Measurements from ENCODE around the gene CCND2. TPM values are rescaled to one million over a fixed set of nuclear protein-coding genes. Genes with fewer than 3 reads are reported as not detected.

CCND2 gene
- total and polyA plus RNA-seq, 5 experiments from 2014 or later: 69.3 to 94.1 (median 89.3) TPM

DNA sequence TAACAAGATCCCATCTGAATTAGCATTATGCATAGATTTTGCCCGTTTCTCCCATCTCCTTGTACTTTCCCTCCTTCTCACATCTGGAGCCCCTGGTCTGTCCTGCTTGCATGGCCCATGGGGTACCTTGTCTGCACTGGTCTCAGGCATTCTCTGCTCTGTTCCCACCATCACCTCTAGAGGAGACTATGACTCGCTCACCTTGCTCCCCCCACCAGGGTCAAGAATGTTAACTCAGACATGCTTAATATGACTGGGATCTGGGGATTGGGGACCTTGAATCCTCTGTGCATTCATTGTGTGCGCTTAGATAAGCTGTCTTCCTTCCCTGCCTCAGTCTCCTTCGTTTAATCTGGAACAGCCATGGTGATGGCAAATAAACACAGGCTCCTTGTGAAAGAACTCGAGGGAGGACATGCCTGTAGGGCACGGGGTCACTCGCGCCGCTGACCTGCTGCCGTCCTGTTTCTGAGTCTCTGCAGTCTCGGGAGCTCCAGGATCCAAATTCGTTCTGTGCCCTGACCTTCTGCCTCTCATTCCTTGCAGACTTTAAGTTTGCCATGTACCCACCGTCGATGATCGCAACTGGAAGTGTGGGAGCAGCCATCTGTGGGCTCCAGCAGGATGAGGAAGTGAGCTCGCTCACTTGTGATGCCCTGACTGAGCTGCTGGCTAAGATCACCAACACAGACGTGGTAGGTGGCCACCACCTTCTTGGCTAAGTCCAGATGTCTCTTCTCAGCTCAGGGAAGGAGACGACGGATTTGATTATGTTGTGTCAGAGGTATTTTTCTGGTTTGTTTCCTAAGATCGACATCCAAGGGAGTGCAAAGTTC lies 15.0 kb downstream of the CCND2 start:
- H3K27me3 Mint-ChIP-seq: no peaks in the 10 kb centered on the region
- peaks cover 62 to 92% (median 91%) of the 10 kb centered on the region in 4 donors for H3K4me1 Mint-ChIP-seq
- peak overlapping the region in 4 of 10 donors; percentile 0 to 72 (median 38) for H3K4me3 Mint-ChIP-seq
- H3K27ac Mint-ChIP-seq: peak overlapping the region; percentile 64 to 95 (median 88)
- peaks cover 0 to 99% (median 12%) of the 10 kb centered on the region in 3 donors for H3K36me3 Mint-ChIP-seq
- no peak for ATAC-seq
- H3K9me3 Mint-ChIP-seq: no peaks in the 10 kb centered on the region
- no peak for DNase-seq
- POLR2A ChIA-PET: interaction anchor here (1.0 to 1.6 kb wide), 2 partner anchors 14 to 19 kb away, joined by 3 to 4 read pairs; no protein-coding TSS in a partner anchor

DNA sequence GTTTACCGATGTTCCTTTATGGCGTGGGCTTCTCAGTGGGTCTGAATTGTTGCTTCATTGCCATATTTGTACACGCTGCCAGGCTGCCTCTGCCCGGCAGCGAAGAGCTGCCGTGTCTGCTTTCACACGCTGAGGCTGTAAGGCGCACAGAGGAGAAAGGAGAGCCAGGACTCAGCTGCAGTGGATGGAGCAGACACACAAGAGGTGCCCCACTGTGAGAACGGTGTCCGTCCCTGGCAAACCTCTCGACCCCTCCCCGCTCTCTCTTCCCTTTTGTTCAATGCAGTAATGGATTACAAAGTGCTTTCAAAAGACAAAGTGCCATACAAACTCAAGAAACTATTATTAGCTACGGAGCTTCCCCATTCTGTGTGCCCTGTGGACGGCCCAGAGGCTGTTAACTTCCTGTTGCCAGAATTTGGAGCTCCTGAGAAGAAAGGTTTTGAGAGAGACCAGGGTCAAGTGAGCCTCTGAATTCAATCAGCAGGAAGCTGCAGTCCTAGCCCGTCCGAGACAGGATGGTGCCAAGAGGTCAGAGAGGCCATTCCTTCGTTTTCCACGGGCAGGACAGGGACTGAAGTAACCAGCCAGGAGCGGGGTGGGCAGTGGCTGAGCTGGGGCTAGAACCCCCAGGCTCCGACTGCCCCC lies 15.8 kb downstream of the CCND2 start:
- peaks cover 0 to 96% (median 14%) of the 10 kb centered on the region in 3 donors for H3K36me3 Mint-ChIP-seq
- H3K4me3 Mint-ChIP-seq: peak overlapping the region in 1 of 10 donors; percentile 43
- H3K4me1 Mint-ChIP-seq: peaks cover 62 to 93% (median 92%) of the 10 kb centered on the region in 4 donors
- H3K27me3 Mint-ChIP-seq: no peaks in the 10 kb centered on the region
- no peak for ATAC-seq
- POLR2A ChIA-PET: interaction anchor here (0.6 to 1.6 kb wide), 4 partner anchors 15 to 403 kb away, joined by 3 to 4 read pairs (median 3); no protein-coding TSS in a partner anchor
- peak overlapping the region in 8 of 10 donors; percentile 36 to 95 (median 80) for H3K27ac Mint-ChIP-seq
- no peak for DNase-seq
- H3K9me3 Mint-ChIP-seq: no peaks in the 10 kb centered on the region

GRCh38 chr12:4289998-4290790 lies 16.6 kb downstream of the CCND2 start:
- peak overlapping the region in 9 of 10 donors; percentile 37 to 92 (median 72) for H3K27ac Mint-ChIP-seq
- ATAC-seq (no peak), DNase-seq (no peak)
- no peaks in the 10 kb centered on the region for H3K27me3 Mint-ChIP-seq
- H3K9me3 Mint-ChIP-seq: no peaks in the 10 kb centered on the region
- peaks cover 67 to 96% (median 95%) of the 10 kb centered on the region in 4 donors for H3K4me1 Mint-ChIP-seq
- POLR2A ChIA-PET: interaction anchor here (1.0 to 1.6 kb wide), 2 partner anchors 21 to 32 kb away, joined by 3 to 4 read pairs; no protein-coding TSS in a partner anchor
- peaks cover 0 to 96% (median 17%) of the 10 kb centered on the region in 3 donors for H3K36me3 Mint-ChIP-seq
- peak overlapping the region in 1 of 10 donors; percentile 2 for H3K4me3 Mint-ChIP-seq

DNA sequence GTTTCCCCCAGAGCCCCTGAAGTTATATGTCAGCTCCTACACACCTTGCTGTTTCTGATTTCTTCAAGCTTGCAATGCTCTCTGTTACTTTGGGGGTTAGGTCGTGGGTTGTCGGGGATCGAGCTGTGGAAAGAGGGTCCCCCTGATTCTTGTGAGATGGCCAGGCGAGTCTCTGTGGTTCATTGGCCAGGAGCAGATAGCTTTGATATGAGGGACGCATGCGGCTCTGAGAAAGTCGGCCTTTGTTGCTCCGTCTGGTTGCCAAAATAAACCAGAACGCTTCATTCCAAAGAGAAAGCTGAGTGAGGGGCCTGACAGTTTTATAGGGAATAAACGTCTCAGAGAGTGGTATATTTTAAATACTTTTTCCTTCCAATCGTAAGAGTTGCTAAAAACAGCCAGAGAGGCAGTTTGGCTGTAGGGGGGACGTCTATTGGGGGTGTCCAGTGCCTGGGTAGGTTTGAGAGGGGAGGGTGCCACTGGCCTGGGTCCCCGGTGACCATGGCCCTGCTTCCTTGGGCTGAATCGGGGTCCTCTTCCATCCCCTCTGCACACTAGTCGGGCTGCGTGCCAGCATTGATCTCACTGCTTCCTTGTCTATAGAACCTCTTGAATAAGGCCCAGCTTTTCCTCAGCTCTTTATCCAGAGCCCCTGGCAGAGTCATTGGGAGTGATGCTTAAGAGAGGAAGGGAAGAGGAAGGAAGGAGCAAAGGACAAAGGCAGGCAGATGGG lies 18.9 kb downstream of the CCND2 start:
- ATAC-seq: no peak
- POLR2A ChIA-PET: interaction anchor here (1.3 to 2.6 kb wide), 2 partner anchors 16 to 24 kb away, joined by 3 to 14 read pairs; no protein-coding TSS in a partner anchor
- Mint-ChIP-seq H3K4me1 (peaks cover 49 to 88% (median 76%) of the 10 kb centered on the region in 4 donors), H3K9me3 (no peaks in the 10 kb centered on the region), H3K36me3 (peaks cover 0 to 94% (median 11%) of the 10 kb centered on the region in 3 donors), H3K4me3 (peak overlapping the region in 9 of 10 donors; percentile 11 to 77 (median 50)), H3K27ac (peak overlapping the region; percentile 88 to 98 (median 92)), H3K27me3 (no peaks in the 10 kb centered on the region)
- no peak for DNase-seq

- H3K27me3 Mint-ChIP-seq: no peaks in the 10 kb centered on the region
- DNase-seq (no peak), ATAC-seq (peak; percentile 48 to 57)
- POLR2A ChIA-PET: interaction anchor here (1.0 to 2.6 kb wide), 8 partner anchors 15 to 305 kb away, joined by 3 to 14 read pairs (median 4); partner anchors contain the start of gene TIGAR
- no peaks in the 10 kb centered on the region for H3K9me3 Mint-ChIP-seq
- peaks cover 0 to 94% (median 7%) of the 10 kb centered on the region in 3 donors for H3K36me3 Mint-ChIP-seq
- peaks cover 43 to 86% (median 67%) of the 10 kb centered on the region in 4 donors for H3K4me1 Mint-ChIP-seq
- peak overlapping the region; percentile 88 to 99 (median 93) for H3K27ac Mint-ChIP-seq
- H3K4me3 Mint-ChIP-seq: peak overlapping the region; percentile 58 to 85 (median 78)
Observed at GRCh38 chr12:4293299-4293965, 19.9 kb downstream of the CCND2 start.

DNA sequence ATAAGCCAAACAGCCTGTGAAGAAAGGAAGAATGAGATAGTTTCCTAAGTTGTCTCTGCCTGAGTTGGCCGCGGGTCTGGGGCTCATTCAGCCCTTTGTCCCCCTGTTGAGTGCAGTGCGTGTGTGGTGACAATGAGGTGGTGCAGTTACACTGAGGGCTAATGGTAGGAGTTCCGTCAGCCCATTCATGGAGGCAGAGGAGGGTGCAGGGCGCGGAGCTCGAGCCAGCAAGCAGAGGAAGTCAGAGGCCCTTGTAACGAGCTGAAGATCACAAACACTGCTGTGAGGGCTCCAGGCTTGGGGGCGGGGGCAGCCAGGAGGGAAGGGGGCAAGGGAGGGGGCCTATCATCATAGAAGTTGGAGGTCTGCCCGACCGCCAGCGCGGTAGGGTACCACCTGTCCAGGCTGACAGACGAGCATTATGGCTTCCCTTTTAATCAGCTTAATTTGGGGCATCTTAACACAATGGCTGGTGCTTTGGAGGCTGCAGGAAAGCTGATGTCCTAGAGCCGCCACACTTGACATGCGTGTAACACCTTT lies 20.5 kb downstream of the CCND2 start:
- H3K27me3 Mint-ChIP-seq: no peaks in the 10 kb centered on the region
- peak; percentile 93 to 96 for ATAC-seq
- DNase-seq: peak in 5 of 10 donors; percentile 19 to 73 (median 42)
- peaks cover 37 to 80% (median 62%) of the 10 kb centered on the region in 4 donors for H3K4me1 Mint-ChIP-seq
- no peaks in the 10 kb centered on the region for H3K9me3 Mint-ChIP-seq
- peak overlapping the region; percentile 58 to 85 (median 78) for H3K4me3 Mint-ChIP-seq
- H3K36me3 Mint-ChIP-seq: peaks cover 0 to 94% (median 7%) of the 10 kb centered on the region in 3 donors
- peak overlapping the region; percentile 88 to 99 (median 93) for H3K27ac Mint-ChIP-seq
- POLR2A ChIA-PET: interaction anchor here (1.0 to 2.6 kb wide), 8 partner anchors 15 to 306 kb away, joined by 3 to 14 read pairs (median 4); partner anchors contain the start of gene TIGAR

DNA sequence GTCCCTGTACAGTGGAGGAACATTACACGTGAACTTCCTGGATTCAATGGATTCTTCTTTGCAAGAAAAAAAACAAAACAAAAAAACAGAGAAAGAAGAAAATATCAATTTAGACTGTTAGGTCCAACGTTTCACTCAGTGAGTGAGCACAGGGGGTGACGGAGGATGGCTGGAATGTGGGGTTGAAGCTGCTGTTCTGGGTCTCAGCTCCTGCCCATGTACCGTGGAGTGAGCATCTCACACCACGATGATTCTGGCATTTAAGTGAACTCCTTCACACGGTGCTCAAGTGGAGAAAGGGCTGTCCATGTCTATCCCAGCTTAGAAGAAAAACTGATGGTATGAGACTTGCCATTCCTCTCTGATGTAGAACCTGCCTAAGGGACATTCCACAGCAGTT lies 23.2 kb downstream of the CCND2 start:
- H3K27ac Mint-ChIP-seq: peak overlapping the region; percentile 55 to 92 (median 68)
- POLR2A ChIA-PET: interaction anchor here (0.6 kb wide), 1 partner anchor 316 kb away, joined by 3 read pairs; no protein-coding TSS in a partner anchor

DNA sequence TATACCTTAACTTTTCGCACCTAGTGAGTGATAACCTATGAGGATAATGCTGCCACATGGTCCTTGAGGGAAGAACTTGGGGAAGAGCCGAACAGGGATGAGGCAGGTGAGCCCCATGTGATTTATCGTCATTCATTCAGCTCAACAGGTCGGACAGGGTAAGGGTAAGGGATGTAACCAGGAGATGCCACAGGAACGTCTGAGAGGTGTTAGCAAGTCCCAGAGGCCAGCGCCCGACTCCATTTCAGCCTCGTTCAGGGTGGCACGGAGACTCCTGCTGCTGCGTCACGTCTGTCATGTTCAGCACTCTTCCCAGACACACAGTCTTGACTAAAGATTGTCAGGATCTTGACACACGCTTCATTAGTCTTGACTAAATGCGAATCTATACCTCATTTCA lies 24.1 kb downstream of the CCND2 start:
- Mint-ChIP-seq H3K4me3 (no peak overlapping the region), H3K27ac (peak overlapping the region in 9 of 10 donors; percentile 11 to 84 (median 56)), H3K36me3 (peaks cover 4 to 95% (median 19%) of the 10 kb centered on the region in 3 donors), H3K27me3 (no peaks in the 10 kb centered on the region), H3K9me3 (no peaks in the 10 kb centered on the region), H3K4me1 (peaks cover 22 to 56% (median 36%) of the 10 kb centered on the region in 4 donors)
- ATAC-seq (no peak), DNase-seq (no peak)
- POLR2A ChIA-PET: no interaction called here

More for the DNA sequence above, 23.2 kb downstream of the CCND2 start:
- ATAC-seq (no peak), DNase-seq (no peak)
- Mint-ChIP-seq H3K27me3 (no peaks in the 10 kb centered on the region), H3K36me3 (peaks cover 0 to 94% (median 14%) of the 10 kb centered on the region in 3 donors), H3K4me3 (no peak overlapping the region), H3K4me1 (peaks cover 24 to 62% (median 44%) of the 10 kb centered on the region in 4 donors), H3K9me3 (no peaks in the 10 kb centered on the region)

DNA sequence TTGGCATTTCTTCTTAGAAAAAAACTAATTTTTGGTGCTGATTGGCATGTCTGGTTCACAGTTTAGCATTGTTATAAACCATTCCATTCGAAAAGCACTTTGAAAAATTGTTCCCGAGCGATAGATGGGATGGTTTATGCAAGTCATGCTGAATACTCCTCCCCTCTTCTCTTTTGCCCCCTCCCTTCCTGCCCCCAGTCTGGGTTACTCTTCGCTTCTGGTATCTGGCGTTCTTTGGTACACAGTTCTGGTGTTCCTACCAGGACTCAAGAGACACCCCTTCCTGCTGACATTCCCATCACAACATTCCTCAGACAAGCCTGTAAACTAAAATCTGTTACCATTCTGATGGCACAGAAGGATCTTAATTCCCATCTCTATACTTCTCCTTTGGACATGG lies 27.3 kb downstream of the CCND2 start:
- Mint-ChIP-seq H3K27ac (peak overlapping the region in 5 of 10 donors; percentile 22 to 63 (median 59)), H3K4me1 (peaks cover 3 to 30% (median 11%) of the 10 kb centered on the region in 4 donors), H3K9me3 (no peaks in the 10 kb centered on the region), H3K4me3 (no peak overlapping the region), H3K27me3 (no peaks in the 10 kb centered on the region), H3K36me3 (peaks cover 5 to 99% (median 18%) of the 10 kb centered on the region in 3 donors)
- ATAC-seq: no peak
- no peak for DNase-seq
- POLR2A ChIA-PET: interaction anchor here (0.8 kb wide), 1 partner anchor 34 kb away, joined by 3 read pairs; no protein-coding TSS in a partner anchor

GRCh38 chr12:4301932-4302501 lies 28.5 kb downstream of the CCND2 start:
- no peaks in the 10 kb centered on the region for H3K9me3 Mint-ChIP-seq
- H3K4me1 Mint-ChIP-seq: peaks cover 3 to 21% (median 11%) of the 10 kb centered on the region in 4 donors
- peaks cover 5 to 99% (median 20%) of the 10 kb centered on the region in 3 donors for H3K36me3 Mint-ChIP-seq
- peak overlapping the region in 4 of 10 donors; percentile 14 to 71 (median 64) for H3K27ac Mint-ChIP-seq
- H3K27me3 Mint-ChIP-seq: no peaks in the 10 kb centered on the region
- no peak overlapping the region for H3K4me3 Mint-ChIP-seq
- ATAC-seq (no peak), DNase-seq (no peak)
- POLR2A ChIA-PET: no interaction called here

All from naive thymus-derived CD8-positive, alpha-beta T cell (primary cell).